RPMI7951 (cell line): Measurements from ENCODE around the gene STING1. TPM values are rescaled to one million over a fixed set of nuclear protein-coding genes. Genes with fewer than 3 reads are reported as not detected.

ENCODE experiments used
- DNase-seq: peaks from one replicate; pipeline ENCODE4 v3.0.0-alpha.2; 2012; ENCODE audit warnings: low read depth
- total RNA-seq: library from RNA; depleted of rRNA; stranded (reverse); fragments of >200 nt; shearing (Covaris generic); gene quantifications from 2 replicates; pipeline ENCODE4 v1.2.3, GENCODE V29; 2014

Gene STING1
- total RNA-seq, 1 experiment from 2014 or later: 9.7 TPM

GRCh38 chr5:139468421-139468931 lies 14.1 kb downstream of the STING1 start:
- no peak for DNase-seq

- no peak for DNase-seq
Observed at GRCh38 chr5:139462586-139463276, 19.8 kb downstream of the STING1 start, which contains the start of gene ECSCR. TSS of gene ECSCR (minus strand) at chr5:139462743. CDS start at chr5:139462670, 73 bp downstream.

GRCh38 chr5:139461698-139462097 lies 20.9 kb downstream of the STING1 start:
- peak; percentile 37 for DNase-seq

- no peak for DNase-seq
Observed at GRCh38 chr5:139461176-139461575, 21.4 kb downstream of the STING1 start.

GRCh38 chr5:139460455-139460854 lies 22.1 kb downstream of the STING1 start:
- DNase-seq: peak; percentile 15

DNA sequence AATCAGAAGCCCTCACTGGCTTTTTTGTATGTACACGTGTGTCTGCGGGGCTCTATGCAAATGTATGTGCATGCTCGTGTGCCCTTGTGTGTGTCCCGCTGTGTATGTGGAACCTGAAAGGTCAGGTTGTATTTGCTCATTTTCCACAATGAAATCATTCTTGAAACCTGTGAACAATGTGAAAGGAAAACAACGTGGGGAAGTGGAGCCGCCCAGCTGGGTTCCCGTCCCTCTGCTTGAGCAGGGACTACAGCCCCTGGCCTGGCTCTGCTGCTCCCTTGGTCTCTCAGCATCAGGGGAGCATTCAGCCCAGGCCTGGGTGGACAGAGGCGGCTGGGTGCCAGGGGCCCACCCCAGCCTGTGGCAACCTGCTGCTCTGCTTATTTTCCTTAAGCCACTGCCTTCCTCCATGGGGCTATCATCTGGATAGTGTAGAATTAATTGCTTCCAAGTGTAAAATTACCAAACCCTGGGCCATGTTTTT lies 23.1 kb downstream of the STING1 start:
- DNase-seq: no peak

DNA sequence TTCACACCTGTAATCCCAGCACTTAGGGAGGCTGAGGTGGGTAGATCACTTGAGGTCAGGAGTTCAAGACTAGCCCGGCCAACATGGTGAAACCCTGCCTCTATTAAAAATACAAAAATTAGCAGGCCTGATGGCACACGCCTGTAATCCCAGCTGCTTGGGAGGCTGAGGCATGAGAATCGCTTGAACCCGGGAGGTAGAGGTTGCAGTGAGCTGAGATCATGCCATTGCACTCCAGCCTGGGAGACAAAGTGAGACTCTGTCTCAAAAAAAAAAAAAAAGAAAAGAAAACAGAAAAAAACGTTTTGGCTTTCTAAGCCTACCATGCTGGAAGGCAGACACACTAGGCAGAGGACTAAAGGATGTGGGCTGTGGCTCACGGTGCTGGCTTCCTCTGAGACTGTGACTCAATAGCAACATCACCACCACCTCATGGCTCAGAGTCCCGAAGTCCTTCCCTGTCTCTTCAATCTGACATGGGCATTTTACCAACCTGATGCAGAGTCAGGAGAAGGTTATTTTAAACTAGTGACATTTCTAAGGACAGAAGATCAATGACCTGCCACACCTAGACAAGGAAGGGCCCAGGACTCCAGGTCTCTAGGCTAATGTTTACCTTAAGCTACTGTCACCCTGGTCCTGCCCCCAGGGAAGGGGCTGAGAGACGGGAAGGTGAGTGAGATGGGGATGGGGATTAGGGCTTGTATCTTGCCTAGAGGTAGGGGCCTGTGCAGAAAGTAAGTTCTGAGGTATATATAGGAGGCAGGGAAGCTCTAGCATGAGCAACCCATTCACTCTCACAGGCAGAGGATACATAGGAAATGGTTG lies 23.8 kb downstream of the STING1 start:
- DNase-seq: peak; percentile 72

GRCh38 chr5:139457653-139458306 lies 24.8 kb downstream of the STING1 start:
- no peak for DNase-seq

- no peak for DNase-seq
Observed at GRCh38 chr5:139457241-139457640, 25.3 kb downstream of the STING1 start.

- no peak for DNase-seq
Observed at GRCh38 chr5:139456776-139457175, 25.8 kb downstream of the STING1 start.

DNA sequence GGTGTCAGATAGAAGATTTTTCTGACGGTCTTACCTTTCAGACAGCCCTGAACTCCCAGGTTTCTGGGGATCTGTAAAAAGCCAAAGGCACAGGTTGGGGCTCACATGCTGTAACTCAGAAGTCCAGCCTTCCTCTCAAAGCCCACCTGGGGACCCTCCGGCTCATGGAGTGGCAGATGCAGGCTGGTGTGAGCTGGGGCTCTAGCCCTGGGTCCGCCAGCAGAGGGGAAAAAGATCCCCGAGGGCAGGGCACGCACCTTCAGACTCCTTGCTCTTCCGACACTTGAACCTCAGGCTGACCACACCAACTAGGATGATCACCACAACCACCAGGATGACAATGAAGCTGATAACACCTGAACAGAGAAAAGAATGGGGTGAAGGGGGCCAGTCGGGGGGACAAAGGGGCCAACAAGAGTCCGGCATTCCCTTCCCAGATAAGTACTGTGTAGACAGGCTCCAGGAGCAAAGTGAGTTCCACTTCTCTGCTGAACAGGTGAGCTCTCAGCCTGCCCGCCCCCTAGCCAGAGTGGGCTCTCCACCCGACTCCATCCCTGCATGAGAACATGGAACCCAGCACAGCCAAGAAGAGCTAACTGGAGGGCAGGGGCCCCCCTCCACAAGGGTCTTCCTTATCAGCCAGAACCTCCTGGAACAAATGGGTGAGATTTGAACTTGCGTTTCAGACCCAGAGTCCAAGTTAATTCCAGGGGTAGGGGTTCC lies 27.8 kb downstream of the STING1 start:
- no peak for DNase-seq

DNA sequence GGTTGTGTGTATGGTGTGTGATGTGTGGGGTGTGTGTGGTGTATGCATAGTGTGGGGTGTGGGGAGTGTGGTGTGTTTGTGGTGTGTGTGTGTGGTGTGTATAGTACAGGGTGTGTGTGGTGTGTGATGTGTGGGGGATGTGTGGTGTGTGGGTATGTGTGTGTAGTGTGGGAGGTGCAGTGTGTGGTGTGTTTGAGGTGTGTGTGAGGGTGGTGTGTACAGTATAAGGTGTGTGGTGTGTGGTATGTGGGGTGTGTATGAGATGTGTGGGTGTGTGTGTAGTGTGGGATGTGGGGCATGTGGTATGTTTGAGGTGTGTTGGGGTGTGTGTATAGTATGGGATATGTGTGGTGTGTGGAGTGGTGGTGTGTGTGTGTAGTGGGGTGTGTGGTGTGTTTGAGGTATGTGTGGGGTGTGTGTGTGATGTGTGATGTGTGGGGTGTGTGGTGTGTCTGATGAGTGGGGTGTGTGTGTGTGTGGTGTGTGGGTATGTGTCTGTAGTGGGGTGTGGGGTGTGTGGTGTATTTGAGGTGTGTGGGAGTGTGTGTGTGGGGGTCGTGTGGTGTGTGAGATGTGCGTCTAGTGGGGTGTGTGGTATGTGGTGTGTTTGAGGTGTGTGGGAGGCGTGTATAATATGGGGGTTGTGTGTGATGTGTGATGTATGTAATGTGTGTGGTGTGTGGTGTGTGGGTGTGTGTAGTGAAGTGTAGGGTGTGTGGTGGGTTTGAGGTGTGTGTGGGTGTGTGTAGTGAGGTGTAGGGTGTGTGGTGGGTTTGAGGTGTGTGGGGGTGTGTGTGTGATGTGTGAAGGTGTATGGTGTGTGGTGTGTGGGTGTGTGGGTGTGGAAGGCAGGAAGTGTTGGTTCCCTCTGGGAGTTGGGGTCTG lies 28.6 kb downstream of the STING1 start:
- DNase-seq: no peak

DNA sequence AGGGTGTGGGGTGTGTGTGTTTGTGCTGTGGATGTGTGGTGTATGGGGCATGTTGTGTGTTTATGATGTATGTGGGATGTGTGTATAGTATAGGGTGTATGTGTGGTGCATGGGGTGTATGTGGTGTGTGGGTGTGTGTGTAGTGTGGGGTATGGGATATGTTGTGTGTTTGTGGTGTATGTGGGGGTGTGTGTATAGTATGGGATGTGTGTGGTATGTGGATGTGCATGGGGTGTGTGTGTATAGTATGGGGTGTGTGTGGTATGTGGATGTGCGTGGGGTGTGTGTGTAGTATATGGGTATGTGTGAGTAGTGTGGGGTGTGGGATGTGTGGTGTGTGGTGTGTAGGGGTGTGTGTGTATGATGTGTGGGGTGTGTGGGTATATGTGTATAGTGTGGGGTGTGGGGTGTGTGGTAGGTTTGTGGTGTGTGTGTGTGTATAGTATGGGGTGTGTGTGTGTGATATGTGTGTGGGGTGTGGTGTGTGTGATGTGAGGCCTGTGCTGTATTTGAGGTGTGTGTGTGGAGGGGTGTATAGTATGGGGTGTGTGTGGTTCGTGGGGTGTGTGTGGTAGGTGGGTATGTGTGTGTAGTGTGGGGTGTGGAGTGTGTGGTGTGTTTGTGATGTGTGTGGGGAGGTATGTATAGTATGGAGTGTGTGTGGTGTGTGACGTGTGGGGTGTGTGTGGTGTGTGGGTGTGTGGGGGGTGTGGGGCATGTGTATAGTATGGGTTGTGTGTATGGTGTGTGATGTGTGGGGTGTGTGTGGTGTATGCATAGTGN lies 30.5 kb downstream of the STING1 start:
- no peak for DNase-seq

DNA sequence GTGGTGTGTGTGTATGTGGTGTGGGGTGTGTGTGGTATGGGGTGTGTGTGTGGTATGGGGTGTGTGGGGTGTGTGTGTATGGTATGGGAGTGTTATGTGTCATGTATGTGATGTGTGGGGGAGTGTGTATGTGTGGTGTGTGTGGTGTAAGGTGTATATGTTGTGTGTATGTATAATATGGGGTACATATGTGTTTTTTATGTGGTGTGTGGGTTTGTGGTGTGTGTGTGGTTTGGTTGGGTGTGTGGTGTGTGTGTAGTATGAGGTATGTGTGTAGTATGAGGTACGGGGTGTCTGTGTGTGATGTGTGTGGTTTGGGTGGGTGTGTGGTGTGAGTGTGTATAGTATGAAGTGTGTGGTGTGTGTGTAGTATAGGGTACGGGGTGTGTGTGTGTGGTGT lies 31.4 kb downstream of the STING1 start:
- DNase-seq: no peak

- DNase-seq: no peak
Observed at GRCh38 chr5:139446956-139447779, 35.4 kb downstream of the STING1 start.

DNA sequence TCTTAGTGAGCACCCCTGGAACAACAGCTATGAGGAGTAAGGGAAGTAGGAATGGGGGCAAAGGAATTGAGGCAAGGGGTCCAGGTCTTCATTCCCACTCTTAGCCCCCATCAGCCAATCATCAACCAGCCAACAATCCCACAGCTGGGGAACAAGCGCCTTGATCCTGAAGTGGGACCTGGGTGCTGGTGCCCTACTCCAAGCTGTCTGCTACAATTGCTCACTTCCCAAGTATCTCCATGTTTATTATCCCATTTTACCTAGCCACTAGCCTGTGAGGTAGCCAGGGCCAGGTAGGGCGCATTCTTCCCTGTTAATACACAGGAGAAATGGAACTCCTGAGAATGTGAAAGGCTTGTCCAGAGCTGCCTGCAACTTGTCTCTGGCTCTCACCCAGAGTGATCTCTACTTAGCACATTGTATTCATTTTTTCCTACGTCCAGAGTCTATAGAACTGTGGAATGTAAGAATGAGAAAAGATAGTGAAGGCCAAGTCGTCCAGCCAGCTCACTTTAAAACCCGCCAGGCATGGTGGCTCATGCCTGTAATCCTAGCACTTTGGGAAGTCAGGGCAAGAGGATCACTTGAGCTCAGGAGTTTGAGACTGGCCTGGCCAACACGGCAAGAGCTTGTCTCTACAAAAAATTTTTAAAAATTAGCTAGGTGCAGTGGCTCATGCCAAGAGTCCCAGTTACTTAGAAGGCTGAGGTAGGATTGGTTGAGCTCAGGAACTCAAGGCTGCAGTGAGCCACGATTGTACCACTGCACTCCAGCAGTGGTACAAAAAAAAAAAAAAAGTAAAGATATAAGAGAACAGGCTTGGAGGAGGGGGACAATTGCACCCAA lies 37.0 kb downstream of the STING1 start:
- no peak for DNase-seq

DNA sequence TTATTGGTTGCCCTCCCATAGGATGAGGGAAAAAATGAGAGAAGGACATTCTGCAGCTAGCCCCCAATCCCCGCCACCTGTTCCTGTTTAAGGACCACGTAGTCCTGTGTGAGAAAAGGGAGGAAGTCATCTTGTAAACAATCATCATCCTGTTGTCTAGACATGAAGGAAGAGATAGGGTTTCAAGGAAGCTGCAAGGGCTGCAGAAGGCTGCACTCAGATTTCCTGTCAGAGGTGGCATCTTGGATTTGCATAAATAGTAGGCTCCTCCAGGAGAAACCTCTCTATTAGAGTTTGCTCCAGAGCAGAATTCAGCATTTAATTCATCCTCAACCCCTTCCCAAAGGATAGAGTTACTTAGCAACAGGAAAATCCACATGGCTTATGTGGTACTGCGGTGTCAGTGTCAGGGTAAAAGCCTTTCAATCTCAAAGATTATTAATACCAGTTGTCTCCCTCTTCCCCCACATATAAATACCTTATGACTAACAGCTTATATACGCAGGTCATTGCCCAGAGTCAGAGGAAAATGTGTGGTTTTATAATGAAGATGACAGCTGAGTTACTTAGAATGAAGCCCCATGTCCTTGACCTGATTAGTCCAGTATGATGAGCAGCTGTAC lies 38.6 kb downstream of the STING1 start:
- DNase-seq: peak; percentile 71
